B cell (primary cell): ENCODE results near the gene KATNAL1. TPM values are rescaled to one million over a fixed set of nuclear protein-coding genes. Genes with fewer than 3 reads are reported as not detected.

Experiments
- ATAC-seq: fragments of 200-7000 bp; cut with Tn5 transposase; one replicate; pipeline ENCODE4 v1.10.0; 2021; ENCODE audit warnings: low read depth, mild to moderate bottlenecking, moderate number of reproducible peaks, moderate library complexity
- CTCF ChIA-PET: fragments of 350-600 bp; sonication (Branson Sonifier 250); formaldehyde crosslinking; loops from one replicate; lab custom pipeline; 2021; ENCODE audit warnings: antibody characterized with exemption, inconsistent platforms; lab: Charles Lee
- POLR2A ChIA-PET: fragments of 350-600 bp; sonication (Branson Sonifier 250); formaldehyde crosslinking; loops from one replicate; lab custom pipeline; 2021; ENCODE audit warnings: antibody characterized with exemption; lab: Charles Lee
- DNase-seq: peaks from one replicate; pipeline ENCODE4 v3.0.0; 2013
- H2AFZ ChIP-seq: 2 replicates; pipeline ENCODE4 v1.6.1; 2012; ENCODE audit warnings: mild to moderate bottlenecking, low read depth, low read length; ENCODE audit not compliant: insufficient read depth, poor library complexity, severe bottlenecking
- H3K27ac ChIP-seq, 2 donors: 1 replicate in 1 of 2; 2 replicates in 1 of 2; pipeline ENCODE4 v1.5.1; 2012 to 2013; ENCODE audit warnings: low read length in 2 of 2, mild to moderate bottlenecking in 2 of 2, moderate library complexity in 1 of 2
- H3K27me3 ChIP-seq, 4 experiments: fragments of 200-600 bp in 1 of 4; sonication (generic) in 1 of 4; replicated peaks in 1 of 4; 1 replicate in 2 of 4; 2 replicates in 2 of 4; pipeline versions ENCODE4 v1.6.1 to v1.7.0; 2013 to 2016; ENCODE audit warnings: low read length in 3 of 4, mild to moderate bottlenecking in 2 of 4, mixed read lengths in 1 of 4, moderate library complexity in 1 of 4; ENCODE audit not compliant: insufficient read depth in 4 of 4, control insufficient read depth in 3 of 4; ENCODE audit errors: control extremely low read depth in 1 of 4
- H3K36me3 ChIP-seq, 2 experiments: replicated peaks in 1 of 2; 1 replicate in 1 of 2; 2 replicates in 1 of 2; pipeline versions ENCODE4 v1.6.1 to v1.7.1; 2013; ENCODE audit warnings: low read length in 1 of 2; ENCODE audit not compliant: insufficient read depth in 2 of 2, control insufficient read depth in 1 of 2; ENCODE audit errors: control extremely low read depth in 1 of 2, extremely low read depth in 1 of 2
- H3K4me1 ChIP-seq, 2 donors: fragments of 200-600 bp in 1 of 2; sonication (generic) in 1 of 2; 1 replicate in 1 of 2; 2 replicates in 1 of 2; pipeline versions ENCODE4 v1.5.1 to v1.6.1; 2013 to 2017; ENCODE audit warnings: low read length in 2 of 2; ENCODE audit not compliant: control insufficient read depth in 2 of 2, insufficient read depth in 2 of 2
- H3K4me2 ChIP-seq: replicated peaks from 2 replicates; pipeline ENCODE3; 2012; ENCODE audit warnings: mild to moderate bottlenecking, low read depth, low read length; ENCODE audit not compliant: poor library complexity, severe bottlenecking
- H3K4me3 ChIP-seq, 5 experiments: fragments of 200-600 bp in 1 of 5; sonication (generic) in 1 of 5; 1 replicate in 3 of 5; 2 replicates in 2 of 5; pipeline versions ENCODE4 v1.5.1 to v1.7.0; 2011 to 2016; ENCODE audit warnings: low read length in 4 of 5, mild to moderate bottlenecking in 4 of 5, low read depth in 2 of 5, control low read depth in 1 of 5, moderate library complexity in 1 of 5; ENCODE audit not compliant: insufficient read depth in 1 of 5; ENCODE audit errors: control extremely low read depth in 1 of 5, extremely low read depth in 1 of 5
- H3K79me2 ChIP-seq: fragments of 200-600 bp; sonication (generic); one replicate; pipeline ENCODE4 v1.6.0; 2016; ENCODE audit warnings: low read length; ENCODE audit not compliant: control insufficient read depth, insufficient read depth
- H3K9ac ChIP-seq: fragments of 200-600 bp; sonication (generic); 2 replicates; pipeline ENCODE4 v1.6.1; 2017; ENCODE audit warnings: mild to moderate bottlenecking, low read length, moderate library complexity
- H3K9me3 ChIP-seq, 3 donors: one replicate each; pipeline versions ENCODE4 v1.6.1 to v1.7.1; 2013; ENCODE audit warnings: low read length in 2 of 3; ENCODE audit not compliant: control insufficient read depth in 2 of 3, insufficient read depth in 1 of 3; ENCODE audit errors: control extremely low read depth in 1 of 3
- H4K20me1 ChIP-seq: 2 replicates; pipeline ENCODE4 v1.6.0; 2012; ENCODE audit warnings: mild to moderate bottlenecking, low read length; ENCODE audit not compliant: insufficient read depth, control insufficient read depth, poor library complexity, severe bottlenecking
- H3K27ac Mint-ChIP-seq: one replicate; pipeline ENCODE4 v1.8.0; 2021; ENCODE audit warnings: mixed read lengths
- H3K27me3 Mint-ChIP-seq: one replicate; pipeline ENCODE4 v1.8.0; 2021; ENCODE audit warnings: mixed read lengths
- H3K4me1 Mint-ChIP-seq: one replicate; pipeline ENCODE4 v1.8.0; 2021; ENCODE audit warnings: mixed read lengths
- H3K4me3 Mint-ChIP-seq: one replicate; pipeline ENCODE4 v1.8.0; 2021; ENCODE audit warnings: mixed read lengths
- H3K9me3 Mint-ChIP-seq: one replicate; pipeline ENCODE4 v1.8.0; 2022; ENCODE audit warnings: mixed read lengths; ENCODE audit not compliant: insufficient read depth
- CTCF ChIP-seq: fragments of 200-600 bp; IDR thresholded peaks from one replicate; pipeline ENCODE4 v1.8.0; 2022; ENCODE audit warnings: antibody characterized with exemption, mild to moderate bottlenecking
- EZH2 ChIP-seq: IDR thresholded peaks from 2 replicates; pipeline ENCODE4 v1.6.1; 2012; ENCODE audit warnings: borderline replicate concordance, low read depth, mild to moderate bottlenecking, moderate library complexity, low read length; ENCODE audit not compliant: insufficient read depth, poor library complexity, severe bottlenecking
- WGBS: methylation state at CpG from one replicate; pipeline ENCODE4 v1.1.5; 2013; ENCODE audit warnings: missing lambda C conversion rate; ENCODE audit not compliant: insufficient coverage; 5-methylcytosine and 5-hydroxymethylcytosine counted together
- intact Hi-C: fragments of 100-400 bp; cut with micrococcal nuclease; formaldehyde crosslinking; loops from one replicate; pipeline ENCODE4 v1.10.0; 2022
- polyA plus RNA-seq: library from polyadenylated mRNA; depleted of rRNA; stranded (reverse); fragments of >200 nt; gene quantifications from 2 replicates; pipeline ENCODE4 v1.2.3, GENCODE V29; 2012
- total RNA-seq, 2 donors: library from RNA; stranded (reverse); fragments of 120-200 nt in 1 of 2; gene quantifications; 1 replicate in 1 of 2; 2 replicates in 1 of 2; pipeline versions ENCODE4 v1.2.3 to v1.2.4, GENCODE V29; 2013 to 2022

KATNAL1 gene
- total and polyA plus RNA-seq, 2 donors (not counting 1 experiment from before 2014, with no cell fraction given) = 2.7 to 21.9 TPM

DNA sequence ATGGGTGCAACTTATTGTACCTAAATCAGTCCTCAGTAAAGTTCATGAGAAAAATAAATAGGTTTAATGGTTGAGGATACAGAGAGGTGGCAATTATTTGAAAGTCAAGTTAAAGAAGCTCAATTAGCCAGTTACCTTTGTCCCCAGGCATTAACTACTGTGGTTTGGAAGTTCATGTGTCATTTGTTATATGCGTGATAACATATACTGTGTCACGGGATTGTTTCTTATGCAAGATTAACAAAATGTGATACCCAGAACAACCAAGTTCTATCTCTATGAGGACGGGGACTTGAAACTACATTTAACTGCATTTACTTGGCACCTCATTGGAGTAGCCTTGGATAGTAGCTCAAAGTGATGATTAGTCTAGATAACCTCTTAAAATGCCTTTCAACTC is 13.9 kb upstream of the KATNAL1 start:
- no peaks in the 10 kb centered on the region for H3K27me3 Mint-ChIP-seq
- no peak overlapping the region for H3K9ac ChIP-seq
- H3K27ac Mint-ChIP-seq = no peak overlapping the region
- peaks cover 11% of the 10 kb centered on the region for H3K4me1 Mint-ChIP-seq
- POLR2A ChIA-PET = no interaction called here
- H4K20me1 ChIP-seq = no peaks in the 10 kb centered on the region
- TF ChIP-seq CTCF (no peak), EZH2 (no peak)
- no CpG with 5 or more reads among the region's 3 CpGs for WGBS
- intact Hi-C loops = no loop called here
- H3K27ac ChIP-seq = no peak overlapping the region
- no peak overlapping the region for H3K4me2 ChIP-seq
- CTCF ChIA-PET = interaction anchor here (0.9 kb wide), 1 partner anchor 12 kb away, joined by 4 read pairs; no protein-coding TSS in a partner anchor
- H3K4me3 Mint-ChIP-seq = no peak overlapping the region
- H3K9me3 Mint-ChIP-seq = no peaks in the 10 kb centered on the region
- H3K36me3 ChIP-seq = no peaks in the 10 kb centered on the region
- no peaks in the 10 kb centered on the region for H3K9me3 ChIP-seq
- H2AFZ ChIP-seq = no peak overlapping the region
- H3K27me3 ChIP-seq = no peaks in the 10 kb centered on the region
- DNase-seq = no peak
- H3K79me2 ChIP-seq = peaks cover 3% of the 10 kb centered on the region
- ATAC-seq = no peak
- H3K4me1 ChIP-seq = peaks cover 4 to 6% of the 10 kb centered on the region in 2 donors
- H3K4me3 ChIP-seq = no peak overlapping the region

DNA sequence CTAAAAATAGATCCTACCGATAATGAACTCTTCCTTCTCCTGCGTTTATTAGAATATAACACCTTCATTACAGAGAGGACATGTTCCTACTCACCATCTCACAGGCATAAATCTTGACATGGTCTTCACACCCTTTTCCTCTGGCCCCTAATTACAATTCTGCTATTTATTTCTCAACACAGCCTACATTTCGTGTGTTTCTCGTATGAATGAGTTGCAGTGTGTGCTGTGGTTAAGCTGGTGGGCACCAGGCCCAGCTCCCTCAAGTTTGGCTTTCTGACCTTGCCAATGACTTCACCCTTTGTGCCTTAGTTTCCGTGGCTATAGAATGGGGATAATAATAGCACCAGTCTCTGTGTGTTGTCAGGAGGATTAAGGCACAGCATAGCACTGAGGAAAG is 12.3 kb upstream of the KATNAL1 start:
- 67% methylated on average over 3 of the region's 5 CpGs for WGBS
- Histone ChIP-seq H3K27ac (no peak overlapping the region), H3K4me3 (no peak overlapping the region), H3K9ac (no peak overlapping the region), H3K79me2 (peaks cover 5% of the 10 kb centered on the region), H3K36me3 (no peaks in the 10 kb centered on the region), H2AFZ (no peak overlapping the region), H3K4me1 (peaks cover 12 to 14% of the 10 kb centered on the region in 2 donors), H3K4me2 (no peak overlapping the region), H3K9me3 (no peaks in the 10 kb centered on the region), H3K27me3 (no peaks in the 10 kb centered on the region), H4K20me1 (no peaks in the 10 kb centered on the region)
- DNase-seq = no peak
- POLR2A ChIA-PET = no interaction called here
- no peak for TF ChIP-seq EZH2
- TF ChIP-seq CTCF = no peak
- intact Hi-C loops = no loop called here
- Mint-ChIP-seq H3K27ac (no peak overlapping the region), H3K27me3 (no peaks in the 10 kb centered on the region), H3K9me3 (no peaks in the 10 kb centered on the region), H3K4me3 (no peak overlapping the region), H3K4me1 (peaks cover 20% of the 10 kb centered on the region)
- no peak for ATAC-seq
- CTCF ChIA-PET = no interaction called here
